Measurements from ENCODE around the gene TUBB. TPM values are rescaled to one million over a fixed set of nuclear protein-coding genes. Genes with fewer than 3 reads are reported as not detected.

The TUBB gene
- total RNA-seq, 1 experiment from 2014 or later: 742 TPM

DNA sequence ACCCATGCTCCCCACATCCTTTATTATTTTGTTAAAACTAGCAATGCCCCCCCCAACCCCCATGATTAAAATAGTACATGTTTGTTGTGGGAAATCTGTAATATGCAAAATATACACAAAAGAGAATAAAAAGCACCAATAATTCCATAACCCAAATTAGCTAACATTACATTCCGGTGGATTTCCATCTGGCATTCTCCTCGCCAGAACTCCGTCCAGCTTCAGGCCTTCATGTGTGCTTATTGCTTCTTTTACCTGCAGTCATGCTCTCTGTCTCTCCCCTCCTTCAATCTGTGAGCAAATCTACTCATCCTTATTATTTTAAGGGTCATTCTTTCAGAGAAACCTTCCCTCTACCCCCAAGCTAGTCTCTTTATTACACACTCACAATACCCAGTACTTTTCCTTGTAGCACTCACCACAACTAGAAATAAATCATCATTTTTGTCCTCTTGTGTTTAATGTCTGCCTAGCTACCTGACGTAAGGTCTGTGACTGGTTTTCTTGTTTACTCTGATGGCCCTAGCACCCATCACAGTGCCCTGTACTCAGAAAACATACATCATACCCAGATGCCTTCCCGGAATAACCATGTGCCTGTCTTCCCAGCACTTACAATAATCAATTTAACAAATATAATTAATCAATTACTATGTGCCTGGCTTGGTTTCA is 49.8 kb downstream of the TUBB start:
- intact Hi-C loops (cut with micrococcal nuclease; ENCODE audit: unreplicated experiment): loop anchor here (2.0 kb wide), 2 partner anchors 27 to 53 kb away; partner anchors contain the start of gene FLOT1
- H3K9me3 Mint-ChIP-seq (ENCODE audit: unreplicated experiment): peaks cover 9% of the 10 kb centered on the region
- POLR2A ChIA-PET: interaction anchor here (1.0 to 1.5 kb wide), 2 partner anchors 26 to 143 kb away, joined by 4 to 10 read pairs; partner anchors contain the start of gene IER3
- H3K4me3 ChIP-seq (ENCODE audit: low read depth, low read length): no peak overlapping the region
- DNase-seq: no peak
- CTCF ChIA-PET: interaction anchor here (1.4 kb wide), 1 partner anchor 11 kb away, joined by 3 read pairs; no protein-coding TSS in a partner anchor
- no peaks in the 10 kb centered on the region for H3K27me3 ChIP-seq (replicated peaks; ENCODE audit: control insufficient read depth, insufficient read depth, low read length)
- peak overlapping the region; percentile 100 for H3K27ac Mint-ChIP-seq (ENCODE audit: unreplicated experiment)
- peak overlapping the region; percentile 95 for H3K4me3 Mint-ChIP-seq (ENCODE audit: unreplicated experiment)
- no peaks in the 10 kb centered on the region for H3K27me3 Mint-ChIP-seq (ENCODE audit: insufficient read depth, unreplicated experiment)
- no peaks in the 10 kb centered on the region for H3K9me3 ChIP-seq
- TSS peak; percentile 65 for BruUV-seq (replicated peaks)
- peaks cover 6% of the 10 kb centered on the region for H3K36me3 Mint-ChIP-seq (ENCODE audit: insufficient read depth, unreplicated experiment)
- H3K36me3 ChIP-seq (ENCODE audit: control insufficient read depth, insufficient read depth, low read length): no peaks in the 10 kb centered on the region
- peaks cover 31% of the 10 kb centered on the region for H3K4me1 Mint-ChIP-seq (ENCODE audit: low read depth, unreplicated experiment)
- peaks cover 40% of the 10 kb centered on the region for H3K4me1 ChIP-seq
- TF ChIP-seq, protein P1, sequence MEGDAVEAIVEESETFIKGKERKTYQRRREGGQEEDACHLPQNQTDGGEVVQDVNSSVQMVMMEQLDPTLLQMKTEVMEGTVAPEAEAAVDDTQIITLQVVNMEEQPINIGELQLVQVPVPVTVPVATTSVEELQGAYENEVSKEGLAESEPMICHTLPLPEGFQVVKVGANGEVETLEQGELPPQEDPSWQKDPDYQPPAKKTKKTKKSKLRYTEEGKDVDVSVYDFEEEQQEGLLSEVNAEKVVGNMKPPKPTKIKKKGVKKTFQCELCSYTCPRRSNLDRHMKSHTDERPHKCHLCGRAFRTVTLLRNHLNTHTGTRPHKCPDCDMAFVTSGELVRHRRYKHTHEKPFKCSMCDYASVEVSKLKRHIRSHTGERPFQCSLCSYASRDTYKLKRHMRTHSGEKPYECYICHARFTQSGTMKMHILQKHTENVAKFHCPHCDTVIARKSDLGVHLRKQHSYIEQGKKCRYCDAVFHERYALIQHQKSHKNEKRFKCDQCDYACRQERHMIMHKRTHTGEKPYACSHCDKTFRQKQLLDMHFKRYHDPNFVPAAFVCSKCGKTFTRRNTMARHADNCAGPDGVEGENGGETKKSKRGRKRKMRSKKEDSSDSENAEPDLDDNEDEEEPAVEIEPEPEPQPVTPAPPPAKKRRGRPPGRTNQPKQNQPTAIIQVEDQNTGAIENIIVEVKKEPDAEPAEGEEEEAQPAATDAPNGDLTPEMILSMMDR (IDR thresholded peaks at IDR 0.05; ENCODE audit: insufficient read depth in 1 of 2, low read depth in 1 of 2, low read length in 1 of 2, severe bottlenecking in 1 of 2, unreplicated experiment in 1 of 2): no peak

- Mint-ChIP-seq H3K27ac (ENCODE audit: unreplicated experiment) (peak overlapping the region; percentile 100), H3K9me3 (ENCODE audit: unreplicated experiment) (peaks cover 9% of the 10 kb centered on the region), H3K4me1 (ENCODE audit: low read depth, unreplicated experiment) (peaks cover 31% of the 10 kb centered on the region), H3K27me3 (ENCODE audit: insufficient read depth, unreplicated experiment) (no peaks in the 10 kb centered on the region), H3K36me3 (ENCODE audit: insufficient read depth, unreplicated experiment) (peaks cover 6% of the 10 kb centered on the region), H3K4me3 (ENCODE audit: unreplicated experiment) (no peak overlapping the region)
- H3K36me3 ChIP-seq (ENCODE audit: control insufficient read depth, insufficient read depth, low read length): no peaks in the 10 kb centered on the region
- ChIA-PET POLR2A (no interaction called here), CTCF (no interaction called here)
- no peak overlapping the region for H3K4me3 ChIP-seq (ENCODE audit: low read depth, low read length)
- H3K27me3 ChIP-seq (replicated peaks; ENCODE audit: control insufficient read depth, insufficient read depth, low read length): no peaks in the 10 kb centered on the region
- intact Hi-C loops (cut with micrococcal nuclease; ENCODE audit: unreplicated experiment): no loop called here
- peaks cover 35% of the 10 kb centered on the region for H3K4me1 ChIP-seq
- H3K9me3 ChIP-seq: no peaks in the 10 kb centered on the region
- BruUV-seq (replicated peaks): no TSS peak
- no peak for DNase-seq
- TF ChIP-seq, protein P1 (IDR thresholded peaks at IDR 0.05; ENCODE audit: insufficient read depth in 1 of 2, low read depth in 1 of 2, low read length in 1 of 2, severe bottlenecking in 1 of 2, unreplicated experiment in 1 of 2): no peak
Observed at GRCh38 chr6:30770592-30770991, 50.4 kb downstream of the TUBB start.

- Histone ChIP-seq H3K4me1 (peaks cover 23% of the 10 kb centered on the region), H3K9me3 (no peaks in the 10 kb centered on the region), H3K27me3 (replicated peaks; ENCODE audit: control insufficient read depth, insufficient read depth, low read length) (no peaks in the 10 kb centered on the region), H3K36me3 (ENCODE audit: control insufficient read depth, insufficient read depth, low read length) (no peaks in the 10 kb centered on the region), H3K4me3 (ENCODE audit: low read depth, low read length) (no peak overlapping the region)
- Mint-ChIP-seq H3K36me3 (ENCODE audit: insufficient read depth, unreplicated experiment) (peaks cover 2% of the 10 kb centered on the region), H3K27ac (ENCODE audit: unreplicated experiment) (no peak overlapping the region), H3K27me3 (ENCODE audit: insufficient read depth, unreplicated experiment) (no peaks in the 10 kb centered on the region), H3K9me3 (ENCODE audit: unreplicated experiment) (peaks cover 9% of the 10 kb centered on the region), H3K4me1 (ENCODE audit: low read depth, unreplicated experiment) (peaks cover 20% of the 10 kb centered on the region), H3K4me3 (ENCODE audit: unreplicated experiment) (no peak overlapping the region)
- ChIA-PET POLR2A (no interaction called here), CTCF (no interaction called here)
- BruUV-seq (replicated peaks): no TSS peak
- intact Hi-C loops (cut with micrococcal nuclease; ENCODE audit: unreplicated experiment): no loop called here
- TF ChIP-seq, protein P1 (IDR thresholded peaks at IDR 0.05; ENCODE audit: insufficient read depth in 1 of 2, low read depth in 1 of 2, low read length in 1 of 2, severe bottlenecking in 1 of 2, unreplicated experiment in 1 of 2): no peak
- DNase-seq: no peak
Observed at GRCh38 chr6:30774701-30775100, 54.5 kb downstream of the TUBB start.

Other genes starting within 250 kb of the TUBB start
- gene HLA-E, start 230.8 kb upstream of the TUBB start, total RNA-seq (2022): 47.0 and 49.6 TPM in 2 replicates
- gene GNL1, start 163.9 kb upstream of the TUBB start, total RNA-seq (2022): 84.1 and 94.1 TPM in 2 replicates
- gene PRR3, start 163.1 kb upstream of the TUBB start, total RNA-seq (2022): 20.3 and 20.8 TPM in 2 replicates
- 93.7 and 95.6 TPM in 2 replicates for gene ABCF1, start 148.9 kb upstream of the TUBB start, total RNA-seq (2022)
- gene PPP1R10, start 103.1 kb upstream of the TUBB start, total RNA-seq (2022): 91.3 and 95.4 TPM in 2 replicates
- gene MRPS18B, start 102.5 kb upstream of the TUBB start, total RNA-seq (2022): 60.0 and 62.6 TPM in 2 replicates
- 17.9 and 19.7 TPM in 2 replicates for gene ATAT1, start 93.5 kb upstream of the TUBB start, total RNA-seq (2022)
- 25.4 and 25.7 TPM in 2 replicates for gene C6orf136, start 73.2 kb upstream of the TUBB start, total RNA-seq (2022)
- gene DHX16, start 47.3 kb upstream of the TUBB start, total RNA-seq (2022): 36.6 and 40.6 TPM in 2 replicates
- 6.6 and 9.7 TPM in 2 replicates for gene PPP1R18, start 33.7 kb upstream of the TUBB start, total RNA-seq (2022)
- gene NRM, start 29.4 kb upstream of the TUBB start, total RNA-seq (2022): 31.7 and 32.1 TPM in 2 replicates
- 46.6 and 48.6 TPM in 2 replicates for gene MDC1, start 3.1 kb upstream of the TUBB start, total RNA-seq (2022)
- 101 and 113 TPM in 2 replicates for gene FLOT1, start 22.3 kb downstream of the TUBB start, total RNA-seq (2022)
- 13.0 and 17.4 TPM in 2 replicates for gene IER3, start 24.2 kb downstream of the TUBB start, total RNA-seq (2022)
- gene DDR1, start 164.2 kb downstream of the TUBB start, total RNA-seq (2022): 113 and 115 TPM in 2 replicates
- gene GTF2H4, start 187.9 kb downstream of the TUBB start, total RNA-seq (2022): 40.6 and 43.6 TPM in 2 replicates
- gene VARS2, start 193.9 kb downstream of the TUBB start, total RNA-seq (2022): 32.1 and 37.5 TPM in 2 replicates
- gene SFTA2, start 211.8 kb downstream of the TUBB start, total RNA-seq (2022): 6.6 and 9.6 TPM in 2 replicates
- gene MUCL3, start 220.6 kb downstream of the TUBB start, total RNA-seq (2022): 0.16 TPM in 1 of 2 replicates, not detected in the other

Measured in Caco-2 (cell line).